Bronchial epithelial cell (primary cell): Measurements from ENCODE around the gene ATG5. TPM values are rescaled to one million over a fixed set of nuclear protein-coding genes. Genes with fewer than 3 reads are reported as not detected.

Experiments used
- DNase-seq: peaks from one replicate; pipeline ENCODE4 v3.0.0-alpha.2; 2010; ENCODE audit warnings: low read depth
- FAIRE-seq: peaks from 2 replicates; lab custom pipeline; 2011; peaks lifted over from hg19 to GRCh38; lab: Jason Lieb, UNC
- H3K27me3 ChIP-seq: 2 replicates; pipeline ENCODE4 v1.5.1; 2011; ENCODE audit warnings: low read length; ENCODE audit not compliant: control insufficient read depth, insufficient read depth
- H3K36me3 ChIP-seq: 2 replicates; pipeline ENCODE4 v1.5.1; 2011; ENCODE audit warnings: low read length; ENCODE audit not compliant: control insufficient read depth, insufficient read depth
- H3K4me3 ChIP-seq: 2 replicates; pipeline ENCODE4 v1.5.1; 2011; ENCODE audit warnings: mild to moderate bottlenecking, low read depth, low read length, control low read depth
- CTCF ChIP-seq: IDR thresholded peaks from 2 replicates; pipeline ENCODE4 v1.5.1; 2011; ENCODE audit warnings: mild to moderate bottlenecking, moderate library complexity, low read length, control low read depth, inconsistent platforms; ENCODE audit not compliant: insufficient read depth, severe bottlenecking
- total RNA-seq: library from RNA; depleted of rRNA; stranded (reverse); fragments of >200 nt; gene quantifications from 2 replicates; pipeline ENCODE4 v1.2.1, GENCODE V29; 2014

The ATG5 gene
- total RNA-seq, 1 donor from 2014 or later = 56.6 TPM

DNA sequence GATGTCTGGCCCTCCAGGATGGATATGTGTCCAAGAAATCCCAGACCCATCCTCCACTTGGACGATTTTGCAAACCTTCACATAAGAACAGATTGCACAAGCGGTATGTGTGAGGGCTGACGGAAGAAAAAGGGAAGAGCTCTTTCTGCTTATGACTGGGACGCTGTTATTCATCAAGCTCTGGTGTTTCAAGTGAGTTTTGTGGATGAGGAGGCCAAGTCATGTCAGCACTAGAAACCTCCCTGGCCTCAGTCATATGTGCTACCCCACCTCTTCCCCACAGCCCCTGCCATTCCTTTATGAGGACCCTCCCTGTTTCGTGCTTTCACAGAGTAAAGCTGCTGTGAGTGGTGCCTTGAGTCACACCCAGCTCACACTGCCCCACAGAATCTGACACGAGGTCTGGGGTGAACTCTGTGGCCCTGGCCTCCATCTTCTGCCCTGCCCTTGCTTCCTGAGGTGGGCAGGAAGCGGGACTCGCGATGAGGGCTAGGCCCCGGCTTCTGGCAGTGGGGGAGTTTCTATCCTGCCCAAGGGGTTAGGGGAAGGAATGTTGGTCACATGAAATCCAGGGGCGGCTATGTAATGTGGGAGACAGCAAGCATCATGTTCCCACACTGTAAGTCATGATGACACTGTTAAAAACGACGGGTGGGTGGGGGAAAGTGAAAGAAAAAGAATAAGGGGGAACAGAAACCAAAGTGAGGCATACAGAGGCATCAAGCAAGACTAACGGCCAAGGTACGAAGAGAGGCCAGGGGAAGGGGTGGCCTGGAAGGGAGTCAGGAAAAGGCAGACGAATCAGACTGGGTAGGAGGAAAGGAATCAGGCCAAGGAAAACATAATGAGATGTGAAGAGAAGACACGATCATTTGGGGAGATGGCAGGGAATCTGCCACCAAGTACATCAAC lies 161.3 kb downstream of the ATG5 start:
- DNase-seq (no peak), FAIRE-seq (peak; percentile 88)
- H3K27me3 ChIP-seq = no peaks in the 10 kb centered on the region
- no peak overlapping the region for H3K4me3 ChIP-seq
- no peak for TF ChIP-seq CTCF
- no peaks in the 10 kb centered on the region for H3K36me3 ChIP-seq

DNA sequence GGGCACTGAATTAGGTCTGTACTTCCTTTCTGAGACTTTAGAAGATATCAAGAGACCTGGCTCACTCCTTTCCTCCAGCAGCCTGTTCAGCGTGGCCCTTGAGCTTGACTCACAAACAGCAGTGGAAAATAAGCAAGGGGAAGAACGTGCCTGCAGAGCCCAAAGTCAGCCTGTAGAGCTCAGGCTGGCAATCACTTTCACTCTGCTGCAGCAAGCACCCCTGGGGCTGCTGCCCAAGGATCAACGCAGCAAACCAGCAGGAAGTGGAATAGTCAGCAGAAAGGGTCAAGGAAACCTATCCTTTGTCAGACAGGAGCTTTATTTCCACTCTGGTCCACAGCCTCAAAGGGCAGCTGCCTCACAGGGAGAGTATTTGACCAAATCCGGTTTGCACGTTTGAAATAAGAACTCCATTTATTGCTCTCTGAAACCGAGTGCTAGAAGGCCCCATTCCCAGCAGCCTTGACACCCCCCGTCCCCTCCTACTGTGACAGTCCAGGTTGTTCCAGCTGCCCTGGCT lies 162.1 kb downstream of the ATG5 start:
- DNase-seq = no peak
- Histone ChIP-seq H3K4me3 (no peak overlapping the region), H3K27me3 (no peaks in the 10 kb centered on the region), H3K36me3 (no peaks in the 10 kb centered on the region)
- TF ChIP-seq CTCF = no peak
- peak; percentile 93 for FAIRE-seq

- no peak for TF ChIP-seq CTCF
- no peak for DNase-seq
- Histone ChIP-seq H3K36me3 (no peaks in the 10 kb centered on the region), H3K27me3 (no peaks in the 10 kb centered on the region), H3K4me3 (no peak overlapping the region)
- no peak for FAIRE-seq
Observed at GRCh38 chr6:106162921-106163320, 162.6 kb downstream of the ATG5 start.

- Histone ChIP-seq H3K4me3 (no peak overlapping the region), H3K27me3 (no peaks in the 10 kb centered on the region), H3K36me3 (no peaks in the 10 kb centered on the region)
- DNase-seq = no peak
- FAIRE-seq = no peak
- TF ChIP-seq CTCF = no peak
Observed at GRCh38 chr6:106161893-106162292, 163.7 kb downstream of the ATG5 start.

DNA sequence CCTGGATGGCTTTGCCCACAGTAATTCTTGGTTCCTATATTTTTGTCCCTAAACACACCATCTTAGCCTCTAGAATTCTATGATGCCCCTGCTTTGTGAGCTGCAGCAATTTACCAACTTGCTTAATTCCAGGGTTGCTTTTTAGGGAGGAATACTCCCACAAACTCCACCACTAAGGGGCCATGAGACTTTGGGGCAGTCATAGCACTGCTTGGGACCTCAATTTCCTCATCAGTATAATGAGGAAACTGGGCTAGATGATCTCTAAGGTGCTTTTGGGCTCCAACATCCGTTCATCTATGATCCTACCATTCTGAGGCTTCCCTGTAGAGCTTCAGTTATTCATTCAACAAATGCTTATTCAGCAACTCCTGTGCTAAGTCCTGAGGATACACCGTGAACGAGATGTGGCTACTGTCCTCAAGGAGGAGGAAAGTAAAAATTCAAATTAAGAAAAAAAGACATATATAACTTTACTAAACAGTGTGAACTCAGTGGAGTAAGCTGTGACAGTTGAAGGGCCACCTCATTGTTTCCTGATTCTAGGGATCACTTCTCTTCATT lies 164.2 kb downstream of the ATG5 start:
- Histone ChIP-seq H3K36me3 (no peaks in the 10 kb centered on the region), H3K27me3 (no peaks in the 10 kb centered on the region), H3K4me3 (no peak overlapping the region)
- TF ChIP-seq CTCF = no peak
- FAIRE-seq (no peak), DNase-seq (no peak)
